Loucy (cell line): ENCODE data around the gene KL.

Experiments
- H2AFZ ChIP-seq: fragments of 200-600 bp; sonication (generic); 2 replicates; pipeline ENCODE4 v1.6.0; 2016; ENCODE audit warnings: antibody characterized with exemption, mild to moderate bottlenecking, low read length, moderate library complexity
- H3F3A ChIP-seq: fragments of 200-600 bp; 2 replicates; pipeline ENCODE4 v1.6.0; 2016; ENCODE audit warnings: antibody characterized with exemption, low read depth, mild to moderate bottlenecking
- H3K27me3 ChIP-seq: fragments of 200-600 bp; sonication (generic); 2 replicates; pipeline ENCODE4 v1.6.1; 2014; ENCODE audit warnings: low read length, mild to moderate bottlenecking; ENCODE audit not compliant: insufficient read depth, poor library complexity, severe bottlenecking
- H3K36me3 ChIP-seq: fragments of 200-600 bp; sonication (generic); 2 replicates; pipeline ENCODE4 v1.6.1; 2016; ENCODE audit warnings: low read length; ENCODE audit not compliant: insufficient read depth
- H3K4me1 ChIP-seq: fragments of 200-600 bp; sonication (generic); 2 replicates; pipeline ENCODE4 v1.5.1; 2014; ENCODE audit warnings: low read length, mild to moderate bottlenecking; ENCODE audit not compliant: insufficient read depth, poor library complexity, severe bottlenecking
- H3K4me2 ChIP-seq: fragments of 200-600 bp; sonication (generic); 2 replicates; pipeline ENCODE4 v1.6.0; 2014; ENCODE audit warnings: antibody characterized with exemption, low read length, low read depth, mild to moderate bottlenecking; ENCODE audit not compliant: poor library complexity, severe bottlenecking
- H3K4me3 ChIP-seq: fragments of 200-600 bp; sonication (generic); 2 replicates; pipeline ENCODE4 v1.5.1; 2014; ENCODE audit warnings: low read length, mild to moderate bottlenecking, mixed read lengths; ENCODE audit not compliant: poor library complexity, severe bottlenecking
- H3K79me2 ChIP-seq: fragments of 200-600 bp; sonication (generic); 2 replicates; pipeline ENCODE4 v1.6.1; 2014; ENCODE audit warnings: low read length; ENCODE audit not compliant: insufficient read depth
- H3K9ac ChIP-seq: fragments of 200-600 bp; sonication (generic); 2 replicates; pipeline ENCODE4 v1.6.0; 2014; ENCODE audit warnings: mild to moderate bottlenecking, low read depth, low read length, moderate library complexity; ENCODE audit not compliant: poor library complexity, severe bottlenecking
- H3K9me2 ChIP-seq: fragments of 200-600 bp; sonication (generic); replicated peaks from 2 replicates; pipeline ENCODE4 v1.6.1; 2016; ENCODE audit warnings: low read depth, low read length, mixed read lengths
- H3K9me3 ChIP-seq: fragments of 200-600 bp; sonication (generic); 2 replicates; pipeline ENCODE4 v1.6.1; 2014; ENCODE audit warnings: mild to moderate bottlenecking, antibody characterized with exemption, low read length, low read depth; ENCODE audit not compliant: insufficient read depth
- H4K20me1 ChIP-seq: fragments of 200-600 bp; sonication (generic); 2 replicates; pipeline ENCODE4 v1.6.0; 2014; ENCODE audit warnings: antibody characterized with exemption, low read length, mild to moderate bottlenecking; ENCODE audit not compliant: insufficient read depth, poor library complexity, severe bottlenecking
- EZH2phosphoT487 ChIP-seq: fragments of 200-600 bp; IDR thresholded peaks from 2 replicates; pipeline ENCODE4 v1.6.1; 2018; ENCODE audit warnings: antibody characterized with exemption, mild to moderate bottlenecking, moderate library complexity, borderline replicate concordance
- TF ChIP-seq, protein P1 (sequence below): fragments of 200-600 bp; sonication (generic); conservative IDR thresholded peaks from 2 replicates; pipeline ENCODE4 v1.5.1; 2014; ENCODE audit warnings: mild to moderate bottlenecking, antibody characterized with exemption, low read length

Gene KL

DNA sequence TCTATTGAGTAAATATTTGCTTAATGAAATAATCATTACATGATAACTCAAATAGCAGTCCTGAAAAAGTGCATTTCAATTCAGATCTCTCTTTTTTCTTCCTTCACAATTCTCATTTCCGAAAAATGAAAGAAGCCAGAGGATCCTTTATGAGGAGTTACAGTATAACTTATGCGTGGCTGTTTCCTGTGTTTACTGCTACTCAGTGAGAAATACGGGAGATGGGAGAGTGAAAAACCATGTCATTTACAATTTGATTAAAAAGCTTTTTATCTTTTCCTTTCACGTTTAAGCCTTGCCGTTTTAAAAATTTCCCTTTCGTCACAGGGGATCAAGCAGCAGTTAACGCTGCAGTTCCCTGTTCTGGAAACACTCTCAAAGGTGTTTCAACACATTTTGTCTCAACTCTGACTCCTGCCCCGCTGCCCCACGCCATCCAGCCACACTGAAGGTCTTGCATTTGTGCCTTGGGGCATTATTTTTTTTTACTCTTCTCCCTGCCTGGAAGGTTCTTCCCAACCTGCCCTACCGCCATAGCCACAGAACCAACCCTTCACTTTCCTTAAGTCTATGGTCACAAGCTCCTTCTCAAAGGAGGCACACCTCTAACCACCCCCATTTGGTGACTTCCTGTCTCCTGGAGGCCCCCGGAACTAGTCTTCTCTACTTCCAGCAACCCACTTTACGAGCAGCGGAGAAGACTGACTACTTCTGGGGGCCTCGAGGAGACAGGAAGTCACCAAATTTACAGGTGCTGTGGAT is 17.0 kb downstream of the KL start:
- Histone ChIP-seq H4K20me1 (no peaks in the 10 kb centered on the region), H3F3A (peaks cover 7% of the 10 kb centered on the region; the same call in 1 of the 2 replicates), H3K4me3 (peak overlapping the region; percentile 60), H3K27me3 (no peaks in the 10 kb centered on the region), H3K9ac (peak overlapping the region; percentile 22), H3K9me3 (no peaks in the 10 kb centered on the region), H3K4me1 (peaks cover 16% of the 10 kb centered on the region), H3K9me2 (no peaks in the 10 kb centered on the region), H3K36me3 (no peaks in the 10 kb centered on the region), H2AFZ (peak overlapping the region; percentile 81), H3K79me2 (no peaks in the 10 kb centered on the region), H3K4me2 (peak overlapping the region; percentile 71)
- TF ChIP-seq, protein P1, sequence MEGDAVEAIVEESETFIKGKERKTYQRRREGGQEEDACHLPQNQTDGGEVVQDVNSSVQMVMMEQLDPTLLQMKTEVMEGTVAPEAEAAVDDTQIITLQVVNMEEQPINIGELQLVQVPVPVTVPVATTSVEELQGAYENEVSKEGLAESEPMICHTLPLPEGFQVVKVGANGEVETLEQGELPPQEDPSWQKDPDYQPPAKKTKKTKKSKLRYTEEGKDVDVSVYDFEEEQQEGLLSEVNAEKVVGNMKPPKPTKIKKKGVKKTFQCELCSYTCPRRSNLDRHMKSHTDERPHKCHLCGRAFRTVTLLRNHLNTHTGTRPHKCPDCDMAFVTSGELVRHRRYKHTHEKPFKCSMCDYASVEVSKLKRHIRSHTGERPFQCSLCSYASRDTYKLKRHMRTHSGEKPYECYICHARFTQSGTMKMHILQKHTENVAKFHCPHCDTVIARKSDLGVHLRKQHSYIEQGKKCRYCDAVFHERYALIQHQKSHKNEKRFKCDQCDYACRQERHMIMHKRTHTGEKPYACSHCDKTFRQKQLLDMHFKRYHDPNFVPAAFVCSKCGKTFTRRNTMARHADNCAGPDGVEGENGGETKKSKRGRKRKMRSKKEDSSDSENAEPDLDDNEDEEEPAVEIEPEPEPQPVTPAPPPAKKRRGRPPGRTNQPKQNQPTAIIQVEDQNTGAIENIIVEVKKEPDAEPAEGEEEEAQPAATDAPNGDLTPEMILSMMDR, result no peak
- TF ChIP-seq EZH2phosphoT487, result no peak

DNA sequence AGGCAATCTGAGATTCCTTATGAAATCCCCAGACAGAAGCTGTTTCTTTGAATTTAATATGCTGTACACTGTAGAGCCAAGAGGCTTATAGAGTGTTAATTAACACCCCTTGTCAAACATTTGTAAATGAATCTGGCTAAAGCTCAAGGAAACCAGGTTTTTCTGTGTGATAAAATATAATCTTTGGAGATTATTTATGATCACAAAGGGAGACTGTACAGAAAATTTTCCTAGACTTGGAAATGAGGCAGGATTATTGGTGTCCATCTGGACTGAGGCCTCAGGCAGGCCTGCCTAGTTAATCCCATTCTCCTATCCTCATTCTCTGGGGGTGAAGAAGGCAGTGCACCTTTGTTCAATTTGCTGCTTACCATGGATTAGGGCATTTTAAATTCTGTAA is 17.8 kb downstream of the KL start:
- Histone ChIP-seq H3K4me2 (peak overlapping the region; percentile 71), H3K27me3 (no peaks in the 10 kb centered on the region), H4K20me1 (no peaks in the 10 kb centered on the region), H3K36me3 (no peaks in the 10 kb centered on the region), H3K9me3 (no peaks in the 10 kb centered on the region), H3K9ac (peak overlapping the region; percentile 42), H3K4me3 (peak overlapping the region; percentile 60), H3F3A (peaks cover 7% of the 10 kb centered on the region; the same call in 1 of the 2 replicates), H3K79me2 (no peaks in the 10 kb centered on the region), H3K4me1 (peaks cover 16% of the 10 kb centered on the region), H3K9me2 (no peaks in the 10 kb centered on the region), H2AFZ (peak overlapping the region; percentile 81)
- no peak for TF ChIP-seq EZH2phosphoT487
- TF ChIP-seq, protein P1, result no peak

GRCh38 chr13:33034882-33035520 is 18.8 kb downstream of the KL start:
- no peaks in the 10 kb centered on the region for H3K9me3 ChIP-seq
- H3K9me2 ChIP-seq, result no peaks in the 10 kb centered on the region
- H3K9ac ChIP-seq, result no peak overlapping the region
- TF ChIP-seq EZH2phosphoT487, result no peak
- TF ChIP-seq, protein P1, result no peak
- peaks cover 7% of the 10 kb centered on the region; the same call in 1 of the 2 replicates for H3F3A ChIP-seq
- H4K20me1 ChIP-seq, result no peaks in the 10 kb centered on the region
- no peak overlapping the region for H3K4me2 ChIP-seq
- H3K4me1 ChIP-seq, result peaks cover 16% of the 10 kb centered on the region
- no peak overlapping the region for H3K4me3 ChIP-seq
- no peaks in the 10 kb centered on the region for H3K79me2 ChIP-seq
- no peaks in the 10 kb centered on the region for H3K27me3 ChIP-seq
- H3K36me3 ChIP-seq, result no peaks in the 10 kb centered on the region
- H2AFZ ChIP-seq, result no peak overlapping the region
